Natural killer cell (primary cell): ENCODE measurements around the gene NAB1. TPM values are rescaled to one million over a fixed set of nuclear protein-coding genes. Genes with fewer than 3 reads are reported as not detected.

ENCODE experiments used
- ATAC-seq, 3 donors: fragments of 150-1000 bp in 2 of 3; fragments of 200-7000 bp in 1 of 3; cut with Tn5 transposase; 1 replicate in 1 of 3; 2 replicates in 2 of 3; pipeline ENCODE4 v1.10.0; 2021; ENCODE audit warnings: mild to moderate bottlenecking in 2 of 3, moderate library complexity in 2 of 3
- DNase-seq, 2 donors: peaks; one replicate each; pipeline versions ENCODE4 v3.0.0 to v3.0.0-alpha.2; 2013 to 2021; ENCODE audit warnings: mixed read lengths in 1 of 2
- H3K27ac ChIP-seq: one replicate; pipeline ENCODE4 v1.5.1; 2013; ENCODE audit warnings: mild to moderate bottlenecking, low read length
- H3K27me3 ChIP-seq: one replicate; pipeline ENCODE4 v1.6.1; 2013; ENCODE audit warnings: low read length; ENCODE audit not compliant: control insufficient read depth, insufficient read depth
- H3K36me3 ChIP-seq: one replicate; pipeline ENCODE4 v1.6.1; 2013; ENCODE audit warnings: low read length; ENCODE audit not compliant: control insufficient read depth, insufficient read depth
- H3K4me1 ChIP-seq: one replicate; pipeline ENCODE4 v1.6.1; 2013; ENCODE audit warnings: low read length; ENCODE audit not compliant: control insufficient read depth, insufficient read depth
- H3K4me3 ChIP-seq: one replicate; pipeline ENCODE4 v1.5.1; 2013; ENCODE audit warnings: low read length
- H3K9me3 ChIP-seq: one replicate; pipeline ENCODE4 v1.6.1; 2013; ENCODE audit warnings: low read length; ENCODE audit not compliant: control insufficient read depth, insufficient read depth
- H3K27ac Mint-ChIP-seq, 2 donors: one replicate each; pipeline ENCODE4 v1.8.0; 2022; ENCODE audit warnings: mild to moderate bottlenecking in 2 of 2, mixed read lengths in 2 of 2, moderate library complexity in 1 of 2
- H3K27me3 Mint-ChIP-seq, 2 donors: one replicate each; pipeline ENCODE4 v1.8.0; 2022; ENCODE audit warnings: low read depth in 2 of 2, mixed read lengths in 2 of 2
- H3K36me3 Mint-ChIP-seq: one replicate; pipeline ENCODE4 v1.8.0; 2022; ENCODE audit warnings: mixed read lengths
- H3K4me1 Mint-ChIP-seq, 2 donors: one replicate each; pipeline ENCODE4 v1.8.0; 2022; ENCODE audit warnings: mixed read lengths in 2 of 2
- H3K4me3 Mint-ChIP-seq: one replicate; pipeline ENCODE4 v1.8.0; 2022; ENCODE audit warnings: mild to moderate bottlenecking, moderate library complexity, mixed read lengths
- H3K9me3 Mint-ChIP-seq, 2 donors: one replicate each; pipeline ENCODE4 v1.8.0; 2022; ENCODE audit warnings: mixed read lengths in 2 of 2
- CTCF ChIP-seq: fragments of 200-600 bp; IDR thresholded peaks from one replicate; pipeline ENCODE4 v1.8.0; 2022; ENCODE audit warnings: antibody characterized with exemption
- WGBS: methylation state at CpG from one replicate; pipeline ENCODE4 v1.1.7; 2013; ENCODE audit warnings: missing lambda C conversion rate; ENCODE audit not compliant: insufficient coverage; 5-methylcytosine and 5-hydroxymethylcytosine counted together
- intact Hi-C: fragments of 100-400 bp; cut with micrococcal nuclease; formaldehyde crosslinking; loops from one replicate; pipeline ENCODE4 v1.14.2; 2022
- total RNA-seq, 4 donors: library from RNA; stranded (reverse); fragments of 120-200 nt in 1 of 4; gene quantifications; one replicate each; pipeline versions ENCODE4 v1.2.3 to v1.2.4, GENCODE V29; 2013 to 2022

The NAB1 gene
- total RNA-seq, 3 donors from 2014 or later (not counting 1 experiment from before 2014, with no cell fraction given): 31.2 to 42.0 (median 37.8) TPM

- no peaks in the 10 kb centered on the region for H3K9me3 ChIP-seq
- ATAC-seq (peak; percentile 82 to 86 (median 86)), DNase-seq (peak in 1 of 2 donors; percentile 56)
- H3K4me1 ChIP-seq: peaks cover 3% of the 10 kb centered on the region
- Mint-ChIP-seq H3K27ac (peak overlapping the region; percentile 60 to 90), H3K36me3 (peaks cover 7% of the 10 kb centered on the region), H3K4me1 (peaks cover 14 to 18% of the 10 kb centered on the region in 2 donors), H3K9me3 (peaks cover 2% of the 10 kb centered on the region in 2 donors), H3K27me3 (peaks cover 7 to 17% of the 10 kb centered on the region in 2 donors), H3K4me3 (peak overlapping the region; percentile 98)
- H3K36me3 ChIP-seq: no peaks in the 10 kb centered on the region
- no peak overlapping the region for H3K4me3 ChIP-seq
- H3K27me3 ChIP-seq: no peaks in the 10 kb centered on the region
- no peak for TF ChIP-seq CTCF
- H3K27ac ChIP-seq: no peak overlapping the region
- intact Hi-C loops: no loop called here
- 5% methylated on average over 23 of the region's 23 CpGs for WGBS
Measured at GRCh38 chr2:190627448-190628412, 21.2 kb upstream of the NAB1 start.

GRCh38 chr2:190628591-190629319 lies 20.1 kb upstream of the NAB1 start:
- WGBS: 92% methylated on average over 7 of the region's 7 CpGs
- Mint-ChIP-seq H3K9me3 (peaks cover 2% of the 10 kb centered on the region in 2 donors), H3K4me1 (peaks cover 14 to 18% of the 10 kb centered on the region in 2 donors), H3K27me3 (peaks cover 7 to 12% of the 10 kb centered on the region in 2 donors), H3K36me3 (peaks cover under 1% of the 10 kb centered on the region), H3K27ac (peak overlapping the region; percentile 60 to 90), H3K4me3 (peak overlapping the region; percentile 98)
- Histone ChIP-seq H3K4me1 (peaks cover 3% of the 10 kb centered on the region), H3K36me3 (no peaks in the 10 kb centered on the region), H3K9me3 (no peaks in the 10 kb centered on the region), H3K4me3 (no peak overlapping the region), H3K27ac (no peak overlapping the region), H3K27me3 (no peaks in the 10 kb centered on the region)
- intact Hi-C loops: no loop called here
- no peak for TF ChIP-seq CTCF
- DNase-seq (no peak), ATAC-seq (no peak)

GRCh38 chr2:190634381-190634780 lies 14.5 kb upstream of the NAB1 start:
- Mint-ChIP-seq H3K36me3 (no peaks in the 10 kb centered on the region), H3K27ac (no peak overlapping the region), H3K4me1 (no peaks in the 10 kb centered on the region), H3K27me3 (no peaks in the 10 kb centered on the region), H3K4me3 (no peak overlapping the region), H3K9me3 (no peaks in the 10 kb centered on the region)
- no peaks in the 10 kb centered on the region for H3K4me1 ChIP-seq
- intact Hi-C loops: loop anchor here (10.0 kb wide), 1 partner anchor 50 kb away; no protein-coding TSS in a partner anchor
- DNase-seq (no peak), ATAC-seq (no peak)
- 95% methylated on average over 3 of the region's 3 CpGs for WGBS
- no peaks in the 10 kb centered on the region for H3K9me3 ChIP-seq
- TF ChIP-seq CTCF: no peak
- H3K36me3 ChIP-seq: no peaks in the 10 kb centered on the region
- no peaks in the 10 kb centered on the region for H3K27me3 ChIP-seq
- no peak overlapping the region for H3K27ac ChIP-seq
- H3K4me3 ChIP-seq: no peak overlapping the region
